LNCAP (cell line): ENCODE data around the gene ATXN7L3B.

Experiments
- CTCF ChIP-seq: fragments of 450-650 bp; IDR thresholded peaks from 2 replicates; pipeline ENCODE4 v1.5.1; 2017; ENCODE audit warnings: mild to moderate bottlenecking

The ATXN7L3B gene

DNA sequence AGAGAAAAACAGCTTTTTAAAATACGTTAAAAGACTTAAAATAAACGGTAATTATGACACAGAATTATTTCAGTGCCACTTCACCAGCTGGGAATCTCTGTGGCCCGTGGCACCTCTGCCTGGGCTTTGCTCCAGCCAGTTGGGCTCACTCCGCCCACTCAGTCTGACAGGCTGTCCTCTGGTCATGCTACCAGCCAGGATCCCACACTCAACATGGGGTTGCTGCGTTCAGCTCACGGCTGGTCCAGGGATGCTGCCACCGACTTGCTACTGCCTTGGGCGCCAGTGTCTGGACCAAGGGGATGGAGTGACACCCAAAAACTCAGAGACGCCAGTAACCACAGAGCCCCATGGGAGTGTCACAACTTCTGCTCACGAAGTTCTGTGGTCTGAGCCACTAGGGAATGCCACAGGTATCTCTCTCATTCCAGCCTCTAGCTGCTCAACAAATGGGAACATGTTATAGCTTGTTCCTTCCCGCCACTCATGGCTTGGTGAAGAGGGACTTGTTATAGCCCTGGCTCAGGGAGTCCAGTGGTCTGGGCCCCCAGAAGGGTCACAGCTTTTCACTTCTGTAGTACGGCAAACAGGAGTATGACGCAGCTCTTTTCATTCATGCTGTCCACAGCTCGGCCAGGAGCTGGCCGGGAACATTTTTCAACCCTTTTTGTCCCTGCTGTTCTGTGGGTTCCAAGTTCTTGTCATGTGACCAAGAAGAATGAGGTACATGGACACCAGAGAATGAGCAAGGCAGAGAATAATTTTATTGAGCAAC, 23.4 kb upstream of the ATXN7L3B start:
- no peak for TF ChIP-seq CTCF

DNA sequence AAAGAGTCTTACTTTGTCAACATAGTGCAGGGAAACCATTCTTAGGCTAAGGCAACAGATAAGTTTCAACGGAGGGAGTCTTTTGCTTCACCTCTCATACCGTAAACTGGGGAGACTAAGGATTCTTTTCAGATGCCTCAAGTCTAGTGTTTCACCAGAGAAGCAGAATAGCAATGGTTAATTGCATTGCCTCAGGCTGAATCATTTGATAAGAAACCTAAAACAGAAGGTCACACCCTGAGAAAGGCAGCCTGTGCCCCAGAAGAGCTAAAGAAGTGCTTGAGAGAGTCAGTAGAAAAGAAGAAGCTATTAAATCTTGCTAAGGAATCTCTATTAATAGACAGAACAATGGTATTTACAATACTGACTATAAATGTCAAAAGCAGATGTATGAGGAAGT, 21.8 kb upstream of the ATXN7L3B start:
- TF ChIP-seq CTCF: no peak

DNA sequence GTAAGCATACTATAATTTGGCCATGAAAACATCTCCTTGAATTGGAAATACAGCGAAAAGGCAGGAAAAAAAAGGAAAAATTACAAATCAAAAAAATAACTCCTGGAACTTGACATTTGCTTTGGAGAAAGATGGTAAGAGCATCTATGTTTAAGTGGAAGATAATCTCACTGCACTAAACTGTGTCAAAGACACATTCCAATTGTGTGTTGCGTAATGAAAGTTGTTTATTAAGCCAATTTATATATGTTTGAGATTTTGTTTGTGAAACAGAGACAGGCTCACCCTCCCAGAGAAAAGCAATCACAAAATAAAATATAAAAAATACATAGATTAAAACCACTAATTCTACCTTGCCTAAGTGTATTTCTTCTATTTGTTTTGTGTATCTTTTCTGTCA, 11.1 kb upstream of the ATXN7L3B start:
- TF ChIP-seq CTCF: no peak

DNA sequence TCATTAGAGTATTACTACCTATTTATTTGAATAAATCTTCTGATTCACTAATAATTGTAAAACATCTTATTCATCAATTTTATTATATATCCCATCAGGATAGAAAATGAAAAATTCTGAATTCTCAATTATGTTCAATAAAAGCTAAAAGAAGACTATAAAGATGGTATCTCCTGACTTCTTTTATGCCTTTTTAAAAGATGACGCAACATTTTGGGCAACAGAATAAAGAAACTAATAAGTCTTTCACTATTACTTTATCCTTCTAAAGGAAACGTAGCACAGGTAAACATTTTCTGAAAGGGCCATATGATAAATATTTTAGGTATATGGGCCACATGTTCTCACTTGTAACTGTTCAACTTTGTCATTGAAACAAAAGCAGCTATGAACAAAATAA, 10.1 kb upstream of the ATXN7L3B start:
- no peak for TF ChIP-seq CTCF

DNA sequence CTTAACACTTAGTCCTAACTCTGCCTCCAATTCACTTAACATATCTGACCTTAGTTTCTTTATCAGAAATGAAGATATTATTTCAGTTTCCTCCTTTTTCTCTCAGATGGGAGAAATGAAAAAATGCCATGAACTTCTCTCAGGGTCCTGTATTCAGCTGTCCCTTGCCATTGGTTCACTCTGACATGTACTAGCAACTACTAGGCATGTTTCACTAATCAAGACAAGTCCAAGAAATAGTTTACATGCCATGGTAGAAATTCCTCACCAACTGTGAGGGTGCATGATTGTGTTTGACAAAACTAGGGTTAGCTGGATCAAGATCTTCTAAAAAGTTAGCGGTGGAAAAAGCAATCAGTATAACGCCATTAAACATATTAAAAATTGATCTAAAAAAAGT, 7.0 kb upstream of the ATXN7L3B start:
- no peak for TF ChIP-seq CTCF

- no peak for TF ChIP-seq CTCF
Measured at GRCh38 chr12:74535536-74535935, 2.1 kb upstream of the ATXN7L3B start.

DNA sequence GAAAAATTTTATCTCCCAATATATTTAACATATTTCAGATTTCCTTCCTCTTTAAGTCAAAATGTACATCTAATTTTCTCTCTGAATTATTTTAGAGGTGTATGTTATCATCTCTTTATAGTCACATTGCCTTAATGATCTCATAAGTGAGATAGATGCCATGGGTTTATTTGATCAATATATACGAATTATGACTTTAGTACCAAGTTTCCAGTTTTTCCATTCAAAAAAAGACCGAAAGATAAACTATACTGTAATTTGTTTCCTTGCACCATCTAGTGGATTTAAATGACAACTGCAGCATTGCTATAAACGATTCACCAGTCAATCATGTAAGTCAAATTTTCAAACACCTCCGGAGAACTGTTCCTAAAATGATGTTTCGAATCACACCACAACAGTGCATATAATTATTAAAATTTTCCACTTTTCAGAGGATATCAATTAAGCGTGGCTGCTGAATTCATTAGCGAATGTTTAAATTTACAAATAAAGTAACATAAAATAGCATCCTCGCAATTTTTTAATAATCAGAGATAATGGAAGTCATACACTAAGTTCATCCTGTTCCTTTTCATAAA, 419 bp upstream of the ATXN7L3B start:
- TF ChIP-seq CTCF: peak; percentile 90
